NCI-H2029 treated with DMSO at 0.1 percent for 48 hours (cell line): ENCODE results near the gene SAP25.
"Not testable (repeated sequence)": the region's sequence is repeated elsewhere in the genome, so short reads cannot be mapped to it uniquely, and the experiment has no call there.

ENCODE experiments used
- DNase-seq: peaks from one replicate; lab custom pipeline; 2025; lab: John Stamatoyannopoulos, UW

The SAP25 gene

GRCh38 chr7:100561491-100562194 lies 12.1 kb downstream of the SAP25 start:
- no peak for DNase-seq

GRCh38 chr7:100559127-100559526 lies 14.6 kb downstream of the SAP25 start:
- DNase-seq, result no peak

- DNase-seq, result no peak
These were observed 17.2 kb downstream of the SAP25 start for GRCh38 chr7:100556541-100556940.

DNA sequence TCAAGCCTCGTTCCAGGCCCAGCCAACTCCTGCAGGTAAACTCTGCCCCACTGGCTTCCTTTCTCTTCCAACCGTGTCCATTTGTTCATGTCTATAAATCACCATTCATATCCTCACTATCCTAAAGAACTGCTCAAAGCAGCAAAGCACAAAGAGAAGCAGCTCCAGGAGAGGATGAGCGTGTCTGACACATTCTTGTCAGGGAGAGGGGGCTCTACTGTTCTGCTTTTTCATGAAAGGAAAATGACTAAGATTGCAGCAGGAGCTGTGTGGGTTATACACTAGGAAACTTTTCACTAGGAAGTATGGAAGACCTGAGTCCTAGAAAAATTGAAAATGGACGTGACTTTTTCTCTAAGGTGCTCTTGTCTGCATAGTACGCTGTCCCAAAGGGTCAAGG lies 18.0 kb downstream of the SAP25 start:
- DNase-seq, result no peak

- DNase-seq, result no peak
These were observed 20.7 kb downstream of the SAP25 start for GRCh38 chr7:100553032-100553431.

GRCh38 chr7:100552532-100552931 lies 21.2 kb downstream of the SAP25 start:
- DNase-seq, result no peak

GRCh38 chr7:100548446-100548845 lies 25.3 kb downstream of the SAP25 start:
- not testable (repeated sequence) for DNase-seq

- peak; percentile 85 for DNase-seq
These were observed 25.8 kb downstream of the SAP25 start for GRCh38 chr7:100547872-100548271.

- DNase-seq, result peak; percentile 92
These were observed 26.5 kb downstream of the SAP25 start for GRCh38 chr7:100546926-100547800.

- peak; percentile 92 for DNase-seq
These were observed 27.4 kb downstream of the SAP25 start for GRCh38 chr7:100546129-100546925.

DNA sequence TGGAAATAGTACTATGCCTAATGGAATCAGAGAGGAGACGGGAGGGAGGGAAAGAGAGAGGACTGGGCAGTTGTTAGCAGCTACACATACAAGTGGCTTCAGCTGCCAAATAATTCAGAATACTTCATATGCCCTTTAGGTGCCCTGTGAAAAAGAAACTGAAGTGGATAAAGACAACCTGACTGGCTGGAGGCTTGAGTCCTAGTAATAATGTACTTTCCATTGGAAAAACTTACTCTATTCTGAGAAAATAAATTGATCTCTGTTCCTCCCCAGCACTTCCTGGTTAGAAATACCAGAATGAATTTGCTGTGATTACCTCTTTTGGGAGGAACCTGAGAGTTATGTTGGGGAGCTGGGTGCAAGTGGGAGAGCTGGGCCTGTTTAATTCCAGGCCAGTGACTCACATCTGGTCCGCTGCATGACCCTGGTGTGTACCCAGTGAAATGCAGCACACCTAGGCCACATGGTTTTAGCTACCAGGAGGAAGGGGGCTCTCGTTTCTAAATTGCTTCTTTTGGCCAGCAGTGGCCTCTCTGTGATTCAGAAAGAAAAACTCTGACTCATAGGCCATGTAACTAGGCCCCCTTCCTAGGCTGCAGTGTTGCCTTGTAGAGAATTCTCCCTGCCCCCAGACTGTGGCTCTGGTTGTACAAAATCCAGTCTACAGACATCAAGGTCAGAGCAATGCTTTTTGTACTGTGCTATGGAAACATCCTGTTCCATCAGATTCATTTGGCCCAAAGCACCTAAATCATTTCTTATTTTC lies 28.2 kb downstream of the SAP25 start:
- peak; percentile 44 for DNase-seq

DNA sequence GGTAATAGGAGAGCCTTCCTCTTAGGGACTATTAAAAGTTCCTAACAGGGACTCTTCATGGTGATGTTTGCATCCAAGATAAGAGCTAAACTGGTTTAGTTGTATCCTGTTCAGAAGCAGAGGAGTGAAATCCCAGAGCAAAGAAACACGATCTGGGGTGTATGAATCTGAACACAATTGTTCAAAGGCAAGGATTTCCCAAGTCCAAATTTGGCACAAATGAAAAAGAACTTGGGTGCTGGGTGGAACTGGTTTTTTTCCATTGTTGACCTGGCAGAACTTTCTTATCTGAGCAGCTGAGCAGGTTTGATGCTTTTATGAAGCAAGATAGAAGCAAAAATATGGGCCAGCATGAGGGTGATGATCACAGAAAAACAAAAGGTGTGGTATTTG lies 28.7 kb downstream of the SAP25 start:
- no peak for DNase-seq

DNA sequence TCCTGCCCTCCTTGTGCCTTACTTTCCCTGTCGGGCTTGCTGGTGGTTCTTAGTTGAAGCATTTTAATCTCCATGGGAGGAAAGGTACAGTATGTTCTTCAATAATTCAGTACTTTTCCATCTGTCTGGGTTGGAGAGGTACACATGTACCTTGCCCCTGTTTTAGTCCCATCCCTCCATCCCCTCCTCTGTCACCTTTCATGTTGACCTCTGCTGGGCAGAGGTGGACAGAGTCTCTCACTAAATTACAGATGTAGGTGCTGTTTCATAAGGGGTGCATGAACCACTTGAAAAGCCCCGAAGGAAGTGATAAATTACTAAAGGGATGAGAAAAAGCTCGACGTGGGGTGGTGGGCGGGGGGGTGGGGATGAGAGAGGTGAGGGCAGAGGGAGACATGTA lies 29.3 kb downstream of the SAP25 start:
- DNase-seq, result no peak

- no peak for DNase-seq
These were observed 30.1 kb downstream of the SAP25 start for GRCh38 chr7:100543586-100543985.

- not testable (repeated sequence) for DNase-seq
These were observed 32.4 kb downstream of the SAP25 start for GRCh38 chr7:100541309-100541708.

DNA sequence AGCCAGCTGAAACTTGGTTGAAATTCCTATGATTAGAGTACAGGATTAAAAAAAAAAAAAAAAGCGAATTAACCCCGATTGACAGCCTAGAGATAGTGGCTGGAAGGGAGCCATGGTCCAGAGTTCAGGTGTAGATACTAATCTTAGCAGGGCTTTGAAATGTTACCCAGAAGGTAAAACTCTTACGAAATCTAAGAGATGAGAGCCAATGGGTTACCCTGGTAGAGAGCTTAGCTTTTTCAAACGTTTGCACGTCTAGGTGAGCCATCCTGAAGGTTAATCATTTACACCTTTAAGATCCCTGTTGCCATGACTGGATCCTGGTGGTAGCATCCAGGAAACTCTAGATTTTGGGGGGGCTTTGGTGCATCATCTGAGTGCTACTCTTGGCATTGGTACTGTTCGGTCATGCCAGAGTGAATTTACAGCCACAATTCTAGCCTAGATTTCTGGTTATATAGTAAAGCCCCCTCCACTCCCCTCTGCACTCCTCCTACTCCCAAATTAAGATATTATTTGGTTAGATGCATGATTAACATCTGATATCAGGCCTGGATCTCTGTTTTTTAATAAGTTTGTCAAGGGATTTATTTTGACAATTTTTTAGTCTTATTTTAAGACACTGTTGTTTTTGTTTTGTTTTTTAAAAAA lies 33.5 kb downstream of the SAP25 start:
- DNase-seq, result no peak

DNA sequence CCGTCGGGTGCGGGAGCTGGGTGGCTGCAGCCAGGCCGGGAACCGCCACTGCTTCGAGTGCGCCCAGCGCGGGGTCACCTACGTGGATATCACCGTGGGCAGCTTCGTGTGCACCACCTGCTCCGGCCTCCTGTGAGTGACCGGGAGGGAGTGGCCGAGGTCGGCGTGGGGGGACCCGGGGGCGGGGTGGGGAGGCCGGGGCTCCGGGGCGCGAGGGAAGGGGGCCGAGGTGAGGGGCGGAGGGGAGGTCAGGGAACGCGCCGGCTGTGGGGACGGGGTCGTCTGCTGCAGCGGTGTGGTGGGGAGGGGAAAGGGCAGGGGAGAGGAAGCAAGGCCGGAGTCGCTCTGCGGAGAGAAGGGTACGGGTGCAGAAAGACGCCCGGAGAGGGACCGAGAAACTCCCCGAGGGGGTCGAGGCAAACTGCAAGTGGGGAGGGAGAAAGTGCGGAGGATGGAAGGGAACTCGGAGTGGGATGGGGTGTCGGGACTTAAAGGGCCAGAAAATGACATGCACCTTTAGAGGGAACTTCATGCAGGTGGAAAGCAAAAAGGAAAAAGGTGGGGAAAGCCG lies 34.2 kb downstream of the SAP25 start:
- no peak for DNase-seq

DNA sequence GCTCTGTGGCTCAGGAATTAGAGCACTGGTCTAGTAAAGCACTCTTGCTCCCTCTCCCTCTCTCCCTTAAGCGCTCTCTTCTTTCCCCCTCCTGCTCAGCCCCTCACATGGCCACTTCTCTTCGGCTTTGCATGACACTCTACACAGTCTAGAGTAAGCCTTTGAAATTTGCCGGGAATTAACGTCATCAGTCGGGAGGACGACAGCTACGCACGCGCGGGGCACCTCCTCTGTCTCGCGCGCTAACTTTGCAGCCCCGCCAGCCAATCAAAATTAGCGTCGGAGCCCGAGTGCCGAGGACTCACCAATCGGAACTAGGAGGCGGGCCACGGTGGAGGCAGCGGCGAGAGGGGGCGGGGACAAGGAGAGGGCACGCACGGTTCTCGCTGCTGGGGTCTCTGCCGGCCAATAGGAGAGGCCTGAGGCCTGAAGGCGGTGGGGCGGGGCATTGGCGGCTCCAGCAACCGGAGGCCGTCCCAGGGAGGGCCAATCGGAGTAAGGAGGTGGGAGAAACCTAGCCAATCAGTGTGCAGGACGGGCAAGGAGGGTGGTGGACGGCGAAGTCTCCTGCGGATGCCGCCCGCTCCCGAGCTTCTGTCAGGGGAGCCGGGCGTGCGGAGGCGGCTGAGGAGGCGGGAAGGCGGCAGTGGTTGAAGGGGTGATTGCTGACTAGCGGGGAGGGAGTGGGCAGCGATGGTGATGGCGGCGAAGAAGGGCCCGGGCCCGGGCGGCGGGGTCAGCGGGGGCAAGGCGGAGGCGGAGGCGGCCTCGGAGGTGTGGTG lies 34.9 kb downstream of the SAP25 start, which contains the start of gene AGFG2:
AGFG2 (plus strand) TSS at position 550 of the 782 bp plus-strand sequence; CDS start at position 694, 144 bp downstream.
- peak; percentile 97 for DNase-seq

- DNase-seq, result no peak
These were observed 35.4 kb downstream of the SAP25 start for GRCh38 chr7:100538348-100538653.

DNA sequence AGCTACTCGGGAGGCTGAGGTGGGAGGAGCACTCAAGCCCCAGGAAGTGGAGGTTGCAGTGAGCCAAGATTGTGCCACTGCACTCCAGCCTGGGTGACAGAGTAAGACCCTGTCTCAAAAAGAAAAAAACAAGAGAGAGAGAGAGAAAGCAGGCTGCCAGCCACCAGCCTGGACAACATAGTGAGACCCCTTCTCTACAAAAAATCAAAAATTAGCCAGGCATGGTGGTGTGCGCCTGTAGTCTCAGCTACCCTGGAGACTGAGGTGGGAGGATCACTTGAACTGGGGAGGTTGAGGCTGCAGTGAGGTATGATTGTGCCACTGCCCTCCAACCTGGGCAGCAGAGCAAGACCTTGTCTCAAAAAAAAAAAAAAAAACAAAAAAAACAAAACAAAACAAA lies 37.0 kb downstream of the SAP25 start:
- not testable (repeated sequence) for DNase-seq
